ENCODE measurements around the gene MIER2. TPM values are rescaled to one million over a fixed set of nuclear protein-coding genes. Genes with fewer than 3 reads are reported as not detected.

MIER2 gene
- polyA plus RNA-seq, 2 of the 4 experiments (the other 2 are of a cell fraction) = 8.8 to 11.5 TPM

DNA sequence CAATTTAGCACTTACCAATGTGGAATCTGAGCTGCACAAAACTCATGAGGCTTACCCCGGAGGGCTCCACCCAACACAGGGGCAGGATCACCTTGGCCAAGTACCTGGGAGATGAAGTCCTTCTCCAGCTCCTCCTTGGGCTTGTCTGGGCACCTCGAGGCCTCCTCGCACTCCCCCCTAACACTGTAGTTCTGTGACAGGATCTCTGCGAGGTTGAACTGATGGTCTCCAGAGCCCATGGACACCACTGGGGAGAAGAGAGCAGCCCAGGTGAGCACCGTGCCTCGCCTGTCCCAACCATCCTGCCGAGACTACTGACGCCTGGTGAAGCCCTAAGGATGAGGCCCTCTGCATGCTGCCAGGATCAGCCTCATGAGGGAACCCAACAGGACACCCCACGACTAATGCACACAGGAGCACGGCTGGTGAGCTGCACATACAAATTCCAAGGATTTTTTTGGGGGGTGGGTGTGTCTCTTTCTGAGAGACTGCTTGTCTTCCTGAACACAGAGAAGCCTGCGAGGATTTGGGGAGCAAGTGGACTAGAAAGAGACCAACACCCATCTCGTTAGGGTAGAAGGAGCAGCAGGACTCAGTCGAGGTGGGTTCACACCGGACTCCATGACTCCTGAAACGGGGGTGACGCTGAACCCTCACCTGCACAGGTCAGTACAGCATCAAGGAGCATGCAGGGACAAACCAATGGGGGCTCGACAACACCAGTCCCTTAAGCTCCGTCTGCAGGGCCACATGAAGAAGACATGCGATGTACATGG is 10.1 kb downstream of the MIER2 start:
- 94% methylated on average over 9 of the region's 19 CpGs for WGBS (ENCODE audit: missing lambda C conversion rate)
- no peaks in the 10 kb centered on the region for H3K9me3 ChIP-seq
- no peak for DNase-seq (ENCODE audit: low read depth in 1 of 2, low spot score in 1 of 2)
- no peak overlapping the region for H3K4me2 ChIP-seq
- no peak for ATAC-seq
- H3K4me1 ChIP-seq = no peaks in the 10 kb centered on the region
- no peak overlapping the region for H3K27ac ChIP-seq
- no peak overlapping the region for H3K4me3 ChIP-seq
- no peak for FAIRE-seq
- ChIA-PET POLR2A (no interaction called here), CTCF (no interaction called here)
- TF ChIP-seq EHF (CRISPR knock-in tag; IDR thresholded peaks at IDR 0.05) = no peak
- no peak for TF ChIP-seq CBX2 (IDR thresholded peaks at IDR 0.05; ENCODE audit: borderline replicate concordance, low read depth)
- TF ChIP-seq ESRRA (IDR thresholded peaks at IDR 0.05; ENCODE audit: borderline replicate concordance, low read length) = no peak
- no peak for TF ChIP-seq HDAC2 (IDR thresholded peaks at IDR 0.05)
- no peak for TF ChIP-seq FOSL2 (IDR thresholded peaks at IDR 0.05)
- TF ChIP-seq FOSL2 (CRISPR knock-in tag; IDR thresholded peaks at IDR 0.05) = no peak
- TF ChIP-seq MAZ (IDR thresholded peaks at IDR 0.05; ENCODE audit: borderline replicate concordance, low read depth, low read length) = no peak
- no peak for TF ChIP-seq KDM5A (IDR thresholded peaks at IDR 0.05)

DNA sequence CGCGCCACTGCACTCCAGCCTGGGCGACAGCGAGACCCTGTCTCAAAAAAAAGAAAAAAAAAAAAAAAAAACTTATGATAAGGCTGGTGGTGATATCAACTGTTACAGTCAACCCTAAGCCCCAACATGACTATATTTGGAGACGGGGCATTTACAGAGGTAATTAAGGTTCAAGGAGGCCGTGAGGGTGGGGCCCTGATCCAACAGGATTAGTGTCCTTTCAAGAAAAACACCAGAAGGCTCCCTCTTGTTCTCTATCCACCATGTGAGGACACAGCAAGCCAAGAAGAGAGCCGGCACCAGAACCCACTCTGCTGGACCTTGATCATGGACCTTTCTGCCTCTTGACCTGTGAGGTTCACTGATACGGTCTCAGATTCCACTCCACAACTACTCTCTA is 14.1 kb downstream of the MIER2 start:
- no peak for FAIRE-seq
- Histone ChIP-seq H3K9me3 (peaks cover 16% of the 10 kb centered on the region; the same call in 2 of the 3 replicates), H3K27ac (no peak overlapping the region), H3K4me1 (no peaks in the 10 kb centered on the region), H3K4me3 (no peak overlapping the region), H3K4me2 (no peak overlapping the region)
- no peak for ATAC-seq
- DNase-seq (ENCODE audit: low read depth in 1 of 2, low spot score in 1 of 2) = no peak
- WGBS (ENCODE audit: missing lambda C conversion rate) = 94% methylated on average over 8 of the region's 8 CpGs
- ChIA-PET POLR2A (no interaction called here), CTCF (no interaction called here)
- no peak for TF ChIP-seq MAFK (IDR thresholded peaks at IDR 0.05; ENCODE audit: partially characterized antibody)

- 88% methylated on average over 7 of the region's 7 CpGs for WGBS (ENCODE audit: missing lambda C conversion rate)
- CTCF ChIA-PET = no interaction called here
- POLR2A ChIA-PET = no interaction called here
- Histone ChIP-seq H3K4me3 (no peak overlapping the region), H3K9me3 (peaks cover 16% of the 10 kb centered on the region; the same call in 2 of the 3 replicates), H3K27ac (no peak overlapping the region), H3K4me1 (no peaks in the 10 kb centered on the region), H3K4me2 (no peak overlapping the region)
- FAIRE-seq = no peak
- no peak for DNase-seq (ENCODE audit: low read depth in 1 of 2, low spot score in 1 of 2)
- ATAC-seq = no peak
- TF ChIP-seq RAD21 (conservative IDR thresholded peaks at IDR 0.05 in 1 of 2, IDR thresholded peaks at IDR 0.05 in 1 of 2) = no peak
- TF ChIP-seq PHF8 (IDR thresholded peaks at IDR 0.05; ENCODE audit: borderline replicate concordance, low read depth) = no peak
- no peak for TF ChIP-seq HDAC2 (IDR thresholded peaks at IDR 0.05)
- TF ChIP-seq ATOH8 (CRISPR knock-in tag; IDR thresholded peaks at IDR 0.05; ENCODE audit: low read depth) = no peak
- TF ChIP-seq HOXA7 (CRISPR knock-in tag; IDR thresholded peaks at IDR 0.05) = no peak
- TF ChIP-seq RARB (CRISPR knock-in tag; IDR thresholded peaks at IDR 0.05) = no peak
- TF ChIP-seq EHF (CRISPR knock-in tag; IDR thresholded peaks at IDR 0.05) = no peak
- no peak for TF ChIP-seq MAZ (IDR thresholded peaks at IDR 0.05; ENCODE audit: borderline replicate concordance, low read depth, low read length)
- TF ChIP-seq TP53 (CRISPR knock-in tag; IDR thresholded peaks at IDR 0.05) = no peak
- no peak for TF ChIP-seq ESRRA (IDR thresholded peaks at IDR 0.05; ENCODE audit: borderline replicate concordance, low read length)
- no peak for TF ChIP-seq ZC3H11A (IDR thresholded peaks at IDR 0.05)
- no peak for TF ChIP-seq CBX8 (IDR thresholded peaks at IDR 0.05)
- TF ChIP-seq FOXS1 (CRISPR knock-in tag; IDR thresholded peaks at IDR 0.05) = no peak
- TF ChIP-seq ZSCAN20 (CRISPR knock-in tag; IDR thresholded peaks at IDR 0.05) = no peak
Measured at GRCh38 chr19:329876-330275, 14.7 kb downstream of the MIER2 start.

DNA sequence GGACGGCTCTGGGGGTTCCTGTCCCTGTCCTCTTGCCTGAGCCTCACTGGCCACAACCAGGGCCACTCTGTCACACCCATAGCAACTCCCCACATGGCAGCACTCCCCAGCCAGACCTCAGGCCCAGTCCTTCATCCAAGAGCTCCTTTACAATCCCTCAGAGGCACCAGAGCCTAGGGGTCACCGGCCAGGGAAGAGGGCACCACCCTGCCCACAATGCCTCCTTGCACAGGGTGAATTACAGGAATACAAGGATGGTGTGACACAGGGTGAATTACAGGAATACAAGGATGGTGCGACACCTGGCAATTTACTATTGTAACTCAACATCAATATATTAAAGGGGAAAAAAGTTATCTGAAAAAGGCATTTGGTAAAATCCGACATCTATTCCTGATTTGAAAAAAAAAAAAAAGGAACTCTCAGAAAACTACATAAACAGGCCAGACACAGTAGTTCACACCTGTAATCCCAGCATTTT is 16.5 kb downstream of the MIER2 start:
- ChIA-PET CTCF (no interaction called here), POLR2A (no interaction called here)
- H3K27ac ChIP-seq = no peak overlapping the region
- DNase-seq (ENCODE audit: low read depth in 1 of 2, low spot score in 1 of 2) = peak in 1 of 2 experiments; percentile 52
- no peaks in the 10 kb centered on the region for H3K4me1 ChIP-seq
- H3K9me3 ChIP-seq = peaks cover 16% of the 10 kb centered on the region; the same call in 2 of the 3 replicates
- no peak overlapping the region for H3K4me2 ChIP-seq
- no peak for TF ChIP-seq FOXS1 (CRISPR knock-in tag; IDR thresholded peaks at IDR 0.05)
- TF ChIP-seq TP53 (CRISPR knock-in tag; IDR thresholded peaks at IDR 0.05) = no peak
- no peak for TF ChIP-seq TFCP2L1 (CRISPR knock-in tag; IDR thresholded peaks at IDR 0.05)
- no peak for TF ChIP-seq KDM1A (IDR thresholded peaks at IDR 0.05; ENCODE audit: low read depth)
- TF ChIP-seq ZSCAN20 (CRISPR knock-in tag; IDR thresholded peaks at IDR 0.05) = no peak
- TF ChIP-seq GATA3 (IDR thresholded peaks at IDR 0.05; ENCODE audit: borderline replicate concordance) = no peak
- TF ChIP-seq HES2 (IDR thresholded peaks at IDR 0.05) = no peak
- TF ChIP-seq, protein P1, sequence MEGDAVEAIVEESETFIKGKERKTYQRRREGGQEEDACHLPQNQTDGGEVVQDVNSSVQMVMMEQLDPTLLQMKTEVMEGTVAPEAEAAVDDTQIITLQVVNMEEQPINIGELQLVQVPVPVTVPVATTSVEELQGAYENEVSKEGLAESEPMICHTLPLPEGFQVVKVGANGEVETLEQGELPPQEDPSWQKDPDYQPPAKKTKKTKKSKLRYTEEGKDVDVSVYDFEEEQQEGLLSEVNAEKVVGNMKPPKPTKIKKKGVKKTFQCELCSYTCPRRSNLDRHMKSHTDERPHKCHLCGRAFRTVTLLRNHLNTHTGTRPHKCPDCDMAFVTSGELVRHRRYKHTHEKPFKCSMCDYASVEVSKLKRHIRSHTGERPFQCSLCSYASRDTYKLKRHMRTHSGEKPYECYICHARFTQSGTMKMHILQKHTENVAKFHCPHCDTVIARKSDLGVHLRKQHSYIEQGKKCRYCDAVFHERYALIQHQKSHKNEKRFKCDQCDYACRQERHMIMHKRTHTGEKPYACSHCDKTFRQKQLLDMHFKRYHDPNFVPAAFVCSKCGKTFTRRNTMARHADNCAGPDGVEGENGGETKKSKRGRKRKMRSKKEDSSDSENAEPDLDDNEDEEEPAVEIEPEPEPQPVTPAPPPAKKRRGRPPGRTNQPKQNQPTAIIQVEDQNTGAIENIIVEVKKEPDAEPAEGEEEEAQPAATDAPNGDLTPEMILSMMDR (IDR thresholded peaks at IDR 0.05) = no peak
- no peak for TF ChIP-seq HEYL (CRISPR knock-in tag; IDR thresholded peaks at IDR 0.05)
- TF ChIP-seq EHF (CRISPR knock-in tag; IDR thresholded peaks at IDR 0.05) = no peak
- no peak for TF ChIP-seq CHD4 (IDR thresholded peaks at IDR 0.05; ENCODE audit: borderline replicate concordance)
- no peak for TF ChIP-seq RARB (CRISPR knock-in tag; IDR thresholded peaks at IDR 0.05)
- 92% methylated on average over 3 of the region's 4 CpGs for WGBS (ENCODE audit: missing lambda C conversion rate)
- no peak overlapping the region for H3K4me3 ChIP-seq
- ATAC-seq = no peak
- no peak for FAIRE-seq

Measured in A549 (cell line).